NOMO-1 (cell line): ENCODE measurements around the gene BBS7.

ENCODE experiments used
- DNase-seq, 2 experiments: peaks; one replicate each; lab custom pipeline; 2025; ENCODE audit not compliant: unreplicated experiment in 2 of 2; lab: John Stamatoyannopoulos, UW

BBS7 gene

GRCh38 chr4:121827853-121828252, 42.4 kb downstream of the BBS7 start:
- DNase-seq, result no peak

GRCh38 chr4:121824950-121825349, 45.3 kb downstream of the BBS7 start:
- DNase-seq, result no peak

- DNase-seq, result no peak
Observed at GRCh38 chr4:121824171-121824527, 46.1 kb downstream of the BBS7 start.

GRCh38 chr4:121823505-121824170, 46.6 kb downstream of the BBS7 start, which contains the start of gene CCNA2:
CCNA2 (minus strand) TSS chr4:121823883; CDS start chr4:121823628, 255 bp downstream.
- DNase-seq, result peak; percentile 95 to 97

- peak; percentile 55 to 64 for DNase-seq
Observed at GRCh38 chr4:121822796-121823504, 47.3 kb downstream of the BBS7 start.

- no peak for DNase-seq
Observed at GRCh38 chr4:121822047-121822446, 48.2 kb downstream of the BBS7 start.

GRCh38 chr4:121819216-121819965, 50.9 kb downstream of the BBS7 start:
- no peak for DNase-seq

- DNase-seq, result no peak
Observed at GRCh38 chr4:121818215-121818614, 52.1 kb downstream of the BBS7 start.

GRCh38 chr4:121817701-121818100, 52.6 kb downstream of the BBS7 start:
- DNase-seq, result no peak

- no peak for DNase-seq
Observed at GRCh38 chr4:121817006-121817405, 53.3 kb downstream of the BBS7 start.

- no peak for DNase-seq
Observed at GRCh38 chr4:121814756-121815155, 55.5 kb downstream of the BBS7 start.

GRCh38 chr4:121811122-121811521, 59.2 kb downstream of the BBS7 start:
- no peak for DNase-seq

- DNase-seq, result no peak
Observed at GRCh38 chr4:121806411-121806810, 63.9 kb downstream of the BBS7 start.

- DNase-seq, result no peak
Observed at GRCh38 chr4:121801715-121802075, 68.6 kb downstream of the BBS7 start.

- DNase-seq, result peak; percentile 87 to 89
Observed at GRCh38 chr4:121800961-121801714, 69.1 kb downstream of the BBS7 start, which contains the start of gene EXOSC9. EXOSC9 (plus strand) TSS chr4:121801323; CDS start chr4:121801425, 102 bp downstream.

GRCh38 chr4:121800638-121800960, 69.7 kb downstream of the BBS7 start:
- peak in 1 of 2 experiments; percentile 65 for DNase-seq

GRCh38 chr4:121799867-121800501, 70.3 kb downstream of the BBS7 start:
- DNase-seq, result no peak

GRCh38 chr4:121799208-121799823, 71.0 kb downstream of the BBS7 start:
- DNase-seq, result peak in 1 of 2 experiments; percentile 39

GRCh38 chr4:121796283-121796682, 74.0 kb downstream of the BBS7 start:
- DNase-seq, result no peak
